ENCODE results near the gene TCEAL5.
A peak's percentile ranks its signal among the peaks of the same experiment; 100 is the strongest.
"Not testable (repeated sequence)": the region's sequence is repeated elsewhere in the genome, so short reads cannot be mapped to it uniquely, and the experiment has no call there.

The TCEAL5 gene, protein sequence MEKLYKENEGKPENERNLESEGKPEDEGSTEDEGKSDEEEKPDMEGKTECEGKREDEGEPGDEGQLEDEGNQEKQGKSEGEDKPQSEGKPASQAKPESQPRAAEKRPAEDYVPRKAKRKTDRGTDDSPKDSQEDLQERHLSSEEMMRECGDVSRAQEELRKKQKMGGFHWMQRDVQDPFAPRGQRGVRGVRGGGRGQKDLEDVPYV

DNA sequence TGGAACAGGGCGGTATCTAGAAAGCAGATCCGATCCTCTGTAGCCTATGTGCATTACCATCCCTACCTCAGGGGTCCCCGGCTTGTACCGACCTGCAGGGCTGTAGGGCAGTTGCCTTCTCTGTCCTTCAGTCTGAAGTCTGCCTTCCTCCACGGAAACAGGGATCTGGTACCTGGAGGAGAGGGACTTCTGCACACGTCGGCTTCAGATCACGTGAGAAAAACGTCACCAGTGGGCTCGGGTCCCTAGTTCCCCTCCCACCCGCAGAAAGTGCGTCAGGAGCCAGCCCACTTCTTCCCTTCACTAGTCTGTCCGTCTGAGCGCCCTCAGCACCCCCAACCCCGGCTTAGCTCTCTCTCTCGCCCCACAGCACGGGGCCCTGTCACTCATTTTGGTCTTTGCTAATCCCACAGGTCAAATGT is at the start of gene TCEAL5:
Gene TCEAL5, minus strand, starts transcription at position 170 of the 422 bp plus-strand sequence. CDS start 2,187 bp downstream, outside the sequence.
- DNase-seq: no peak

DNA sequence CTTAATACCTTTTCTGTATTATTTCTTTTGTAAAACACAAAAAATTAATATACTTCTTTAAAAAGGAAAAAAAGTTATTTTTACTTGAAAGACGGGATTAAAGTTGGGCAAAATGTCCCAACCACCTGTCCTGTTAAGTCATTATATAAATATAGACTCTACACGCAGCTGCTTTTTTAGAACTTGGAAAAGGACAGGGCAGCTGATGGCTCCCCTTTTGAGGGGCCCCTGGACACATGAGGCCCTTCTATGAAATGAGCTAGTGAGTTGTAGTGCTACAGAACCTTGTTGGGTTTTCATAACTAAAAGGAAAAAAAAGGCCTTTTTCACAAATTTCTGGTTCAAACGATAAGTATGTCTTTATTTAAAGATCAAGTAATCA is 34.8 kb upstream of the TCEAL5 start:
- no peak for DNase-seq

DNA sequence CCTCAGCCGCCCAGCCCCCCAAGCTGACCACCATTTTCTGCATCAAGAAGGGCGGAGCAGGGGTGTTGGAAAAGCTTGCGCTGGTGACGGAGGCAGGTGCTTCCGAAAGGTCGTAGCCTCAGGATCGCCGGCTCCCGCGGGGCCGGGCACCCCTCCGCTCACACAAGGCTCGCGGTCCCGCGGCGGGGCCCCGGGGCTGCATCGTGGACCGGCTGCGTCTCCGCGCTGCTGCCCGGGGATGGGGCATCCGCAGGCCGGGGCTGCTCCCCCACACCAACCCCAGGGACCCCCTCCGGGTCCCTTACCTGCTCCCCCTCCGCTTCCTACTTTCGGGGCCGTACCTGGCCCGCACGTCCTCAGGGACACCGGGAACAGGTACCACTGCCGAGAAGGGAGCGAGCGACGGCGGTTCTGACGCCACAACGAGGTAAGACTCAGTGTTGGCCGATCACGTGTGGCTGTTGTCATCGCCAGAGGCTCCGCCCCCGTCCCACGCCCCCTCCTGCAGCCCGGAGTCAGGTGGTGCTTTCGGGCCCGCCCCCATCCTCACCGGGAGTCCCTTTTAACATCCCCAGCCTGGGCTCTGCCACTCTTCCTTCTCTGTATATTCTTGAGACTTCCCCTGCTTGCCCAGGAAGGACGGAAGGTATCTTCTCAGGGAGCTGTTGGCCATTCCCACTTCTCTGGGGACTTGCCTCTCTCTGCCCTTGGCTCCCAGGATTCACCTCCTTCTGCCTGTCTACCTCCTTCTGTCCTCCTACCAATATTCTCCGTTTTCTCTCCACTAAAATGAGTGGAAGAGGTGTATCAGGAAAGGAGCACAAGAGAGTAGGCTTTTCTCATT is 34.2 kb upstream of the TCEAL5 start, which contains the start of gene BEX2:
Gene BEX2, minus strand, starts transcription at position 436 of the 844 bp plus-strand sequence. CDS start 1,014 bp downstream, outside the sequence.
- peak; percentile 20 for DNase-seq

DNA sequence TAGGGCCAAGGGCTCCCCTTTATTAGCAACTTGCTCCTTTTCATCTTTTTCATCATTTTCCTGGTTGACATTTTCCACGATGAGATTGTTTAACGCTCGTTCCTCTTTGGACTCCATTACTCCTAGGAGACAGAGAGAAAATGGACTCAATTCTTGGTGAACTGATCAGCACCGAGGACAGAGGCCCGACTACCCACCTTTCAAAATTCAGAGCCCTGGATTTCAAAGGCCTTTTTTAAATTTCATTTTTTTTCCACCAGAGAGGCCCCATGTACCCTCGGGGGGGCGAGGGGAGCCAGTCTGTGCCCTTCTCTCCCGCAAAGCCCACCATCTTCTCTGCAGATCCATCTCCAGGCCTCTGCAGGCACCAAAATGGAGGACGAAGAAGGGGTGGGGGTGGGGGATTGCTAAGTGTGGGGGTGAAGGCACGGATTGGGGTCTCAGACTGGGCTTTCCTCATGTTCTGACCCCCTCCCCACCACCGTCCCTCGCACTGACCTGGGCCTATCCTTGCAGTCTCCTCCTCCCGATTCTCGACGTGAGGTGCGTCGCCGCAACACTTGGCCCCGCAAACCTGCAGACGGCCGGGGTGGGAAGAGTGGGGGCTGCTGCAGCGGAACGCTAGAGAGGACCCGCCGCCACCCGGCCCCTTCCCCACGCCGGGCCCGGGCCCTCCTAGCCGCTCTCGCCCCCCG is 33.5 kb upstream of the TCEAL5 start:
- no peak for DNase-seq

DNA sequence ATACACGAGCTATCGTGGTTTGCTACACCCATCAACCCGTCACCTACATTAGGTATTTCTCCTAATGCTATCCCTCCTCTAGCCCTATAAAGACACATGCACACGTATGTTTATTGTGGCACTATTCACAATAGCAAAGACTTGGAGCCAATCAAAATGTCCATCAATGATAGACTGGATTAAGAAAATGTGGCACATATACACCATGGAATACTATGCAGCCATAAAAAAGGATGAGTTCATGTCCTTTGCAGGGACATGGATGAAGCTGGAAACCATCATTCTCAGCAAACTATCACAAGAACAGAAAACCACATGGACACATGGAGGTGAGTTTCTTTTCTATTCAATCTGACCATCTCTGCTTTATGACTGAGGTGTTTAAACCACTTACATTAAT is 29.1 kb upstream of the TCEAL5 start:
- DNase-seq: not testable (repeated sequence)

DNA sequence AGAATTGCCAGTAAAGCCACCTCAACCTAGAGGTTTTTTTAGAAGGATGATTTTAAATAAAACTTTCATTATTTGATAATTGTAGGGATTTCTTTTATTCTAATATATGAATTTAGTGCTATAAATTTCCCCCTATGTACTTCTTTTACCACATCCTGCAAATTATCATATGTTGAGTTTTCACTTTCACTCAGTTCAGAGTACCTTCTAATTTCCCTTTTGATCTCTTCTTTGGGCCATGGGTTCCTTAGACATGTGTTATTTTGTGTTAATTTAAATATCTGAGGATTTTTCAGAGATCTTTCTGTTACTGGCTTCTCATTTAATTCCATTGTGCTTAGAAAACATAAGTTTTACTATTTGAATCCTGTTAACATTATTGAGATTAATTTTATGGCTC is 28.2 kb upstream of the TCEAL5 start:
- no peak for DNase-seq

DNA sequence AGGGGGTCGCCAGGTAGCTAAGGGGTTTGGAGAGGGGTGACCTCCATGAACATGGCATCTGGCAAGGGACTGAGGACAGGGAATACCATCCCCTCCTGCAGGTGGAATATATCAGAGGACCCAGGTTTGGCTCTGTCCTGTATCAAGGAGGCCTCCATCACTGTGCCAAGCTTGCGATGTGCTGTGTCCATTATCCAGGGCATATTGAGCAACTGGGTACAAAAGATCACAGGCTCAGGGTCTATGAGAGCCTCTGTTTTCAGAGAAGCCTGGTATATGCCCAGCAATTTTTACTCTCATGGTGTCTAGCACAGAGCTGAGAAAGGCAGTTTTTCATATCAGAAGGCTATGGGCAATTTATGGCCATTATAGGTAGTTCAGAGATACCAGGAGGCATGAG is 16.6 kb upstream of the TCEAL5 start:
- no peak for DNase-seq

DNA sequence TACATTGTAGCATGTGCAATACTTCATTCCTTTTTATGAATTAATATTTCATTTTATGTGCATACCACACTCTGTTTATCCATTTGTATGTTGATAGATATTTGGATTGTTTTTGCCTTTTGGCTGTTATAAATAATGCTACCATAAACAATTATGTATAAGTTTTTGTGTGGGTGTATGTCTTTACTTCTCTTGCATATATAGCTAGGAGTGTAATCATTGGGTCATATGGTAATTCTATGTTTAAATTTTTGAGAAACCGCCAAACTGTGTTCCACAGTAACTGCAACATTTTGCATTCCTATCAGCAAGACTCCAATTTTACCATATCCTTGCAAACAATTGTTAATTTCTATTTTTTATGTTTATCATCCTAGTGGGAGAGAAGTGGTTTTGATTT is 3.1 kb upstream of the TCEAL5 start:
- DNase-seq: no peak

DNA sequence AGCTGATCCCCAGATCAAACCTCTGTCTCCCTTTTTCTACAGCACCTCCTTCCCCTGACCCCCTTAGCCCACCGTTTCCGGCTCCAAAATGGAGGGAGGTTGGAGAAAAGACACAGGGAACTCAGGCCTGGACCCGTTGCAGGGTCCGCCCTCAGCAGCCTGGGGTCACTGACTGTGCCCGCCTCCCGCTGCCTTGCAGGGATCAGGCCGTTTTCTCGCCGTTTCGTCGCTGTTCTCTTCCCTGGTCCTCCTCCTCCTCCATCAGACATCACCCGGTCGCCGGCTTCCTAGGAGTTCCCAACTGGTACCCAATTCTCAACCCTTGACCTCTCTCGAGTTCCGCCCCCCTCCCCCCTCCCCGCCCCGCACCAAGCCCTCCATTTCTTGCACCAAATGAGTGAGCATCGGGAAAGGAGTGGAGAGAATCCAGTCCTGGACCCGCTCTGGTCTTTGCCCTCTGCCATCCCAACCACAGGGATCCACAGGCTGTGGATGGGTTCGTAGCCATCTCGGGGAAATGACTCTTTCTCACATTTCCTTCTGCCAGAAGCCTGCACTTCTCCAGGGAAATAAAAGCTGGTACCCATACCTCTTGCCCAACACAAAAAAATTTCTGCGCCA is 493 bp downstream of the TCEAL5 start:
- DNase-seq: no peak

DNA sequence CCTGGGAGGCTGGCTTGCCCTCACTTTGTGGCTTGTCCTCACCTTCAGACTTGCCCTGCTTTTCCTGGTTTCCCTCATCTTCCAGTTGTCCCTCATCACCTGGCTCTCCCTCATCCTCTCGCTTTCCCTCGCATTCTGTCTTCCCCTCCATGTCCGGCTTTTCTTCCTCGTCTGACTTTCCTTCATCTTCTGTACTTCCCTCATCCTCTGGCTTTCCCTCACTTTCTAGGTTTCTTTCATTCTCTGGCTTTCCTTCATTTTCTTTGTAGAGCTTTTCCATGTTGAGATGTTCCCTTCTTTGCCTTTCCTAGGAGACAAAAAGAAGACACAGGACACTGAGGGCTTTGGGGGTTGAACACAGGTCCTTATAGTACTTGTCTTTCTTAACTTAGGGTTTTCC is 2.3 kb downstream of the TCEAL5 start:
- DNase-seq: no peak

DNA sequence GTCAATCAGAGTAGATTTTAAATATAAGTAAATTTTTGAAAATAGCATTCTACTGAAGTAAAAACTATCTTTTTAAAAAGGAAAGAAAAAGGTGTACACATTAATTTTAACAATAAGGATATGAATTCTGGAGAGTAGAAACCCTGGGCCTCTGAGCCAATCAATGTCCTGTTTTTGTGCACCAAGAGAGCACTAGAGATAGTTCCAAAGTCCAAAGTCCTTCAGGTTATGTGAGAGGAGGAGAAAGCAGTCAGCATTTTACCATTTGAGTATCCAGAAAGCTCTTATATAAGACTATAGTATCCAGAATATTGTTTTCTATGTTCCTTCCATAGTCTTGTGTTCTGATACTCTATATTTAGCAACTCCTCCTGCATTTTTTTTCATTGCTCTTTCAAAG is 18.3 kb downstream of the TCEAL5 start:
- DNase-seq: no peak

DNA sequence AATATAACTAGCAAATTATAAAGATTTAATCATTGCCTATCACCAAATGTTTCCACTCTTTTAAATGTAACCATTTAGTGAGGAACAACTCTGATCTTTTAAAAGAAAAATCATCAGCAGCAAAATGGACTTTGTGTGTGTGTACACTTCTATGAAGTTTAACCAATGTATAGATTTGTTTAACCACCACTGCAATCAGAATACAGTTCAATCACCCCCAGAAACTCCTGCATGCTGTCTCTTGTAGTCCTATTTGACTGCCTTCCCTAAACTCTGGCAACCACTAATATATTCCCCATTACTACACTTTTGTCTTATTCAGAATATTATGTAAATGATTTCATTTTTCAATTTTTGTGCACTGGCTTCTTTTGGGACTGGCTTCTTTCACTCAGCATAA is 19.9 kb downstream of the TCEAL5 start:
- no peak for DNase-seq

DNA sequence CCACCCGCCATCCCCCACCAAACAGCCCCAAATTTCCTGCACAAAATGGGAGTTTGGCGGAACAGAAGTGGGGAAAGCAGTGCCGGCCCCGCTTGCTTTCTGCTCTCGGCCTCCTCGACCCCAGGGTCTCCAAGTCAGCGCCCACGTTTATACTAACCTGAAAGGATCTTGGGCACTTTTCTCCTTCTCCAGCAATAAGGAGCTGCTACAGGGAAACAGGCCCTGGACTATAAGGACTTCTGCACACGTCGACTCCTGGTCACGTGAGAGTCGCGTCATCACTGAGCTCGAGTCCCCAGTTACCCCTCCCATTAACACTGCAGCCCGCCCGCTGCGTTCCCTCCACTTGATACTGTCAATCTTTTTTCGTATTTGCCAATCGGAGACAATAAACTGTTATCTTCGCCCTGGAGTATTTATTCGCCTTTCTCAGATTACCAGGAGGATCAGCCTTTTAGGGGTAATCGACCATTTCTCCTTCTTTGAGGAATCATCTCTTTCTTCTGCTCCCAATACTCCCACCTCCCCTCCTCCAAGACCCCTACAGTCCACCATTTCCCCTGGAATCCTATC is 21.5 kb downstream of the TCEAL5 start, which contains the start of gene TCEAL8:
Gene TCEAL8, minus strand, starts transcription at position 235 of the 573 bp plus-strand sequence. CDS start 1,176 bp downstream, outside the sequence.
- DNase-seq: peak; percentile 61

DNA sequence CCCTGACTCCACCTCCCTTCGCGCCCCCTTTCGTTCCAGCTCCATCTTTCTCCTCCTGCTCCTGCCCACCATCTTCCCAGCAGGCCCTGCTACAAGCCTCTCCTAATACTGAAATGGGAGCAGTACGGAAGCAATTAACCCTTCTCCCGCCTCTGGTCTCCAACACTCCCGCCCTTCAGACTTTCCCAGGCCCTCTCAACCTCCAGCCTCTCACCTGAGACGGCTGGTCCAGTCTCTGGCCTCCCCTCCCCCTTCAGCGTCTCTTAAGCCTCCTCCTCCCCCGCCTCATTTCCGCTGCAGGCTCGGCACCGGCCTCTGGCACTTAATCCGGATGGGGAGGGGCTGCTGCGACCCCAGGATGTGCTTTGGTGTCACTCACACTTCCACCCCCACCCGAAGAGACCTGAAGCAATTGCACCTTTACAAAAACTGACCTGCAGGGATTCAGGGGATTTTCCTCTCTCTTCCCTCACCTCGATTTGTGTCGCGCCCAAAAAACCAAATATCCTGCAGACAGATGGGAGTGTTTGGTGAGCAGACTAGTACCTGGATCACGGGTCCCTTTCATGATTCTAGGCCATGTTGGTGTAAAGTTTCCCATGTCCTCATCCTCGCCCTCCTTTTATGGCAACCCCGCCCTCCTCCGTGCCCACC is 22.3 kb downstream of the TCEAL5 start:
- DNase-seq: no peak

DNA sequence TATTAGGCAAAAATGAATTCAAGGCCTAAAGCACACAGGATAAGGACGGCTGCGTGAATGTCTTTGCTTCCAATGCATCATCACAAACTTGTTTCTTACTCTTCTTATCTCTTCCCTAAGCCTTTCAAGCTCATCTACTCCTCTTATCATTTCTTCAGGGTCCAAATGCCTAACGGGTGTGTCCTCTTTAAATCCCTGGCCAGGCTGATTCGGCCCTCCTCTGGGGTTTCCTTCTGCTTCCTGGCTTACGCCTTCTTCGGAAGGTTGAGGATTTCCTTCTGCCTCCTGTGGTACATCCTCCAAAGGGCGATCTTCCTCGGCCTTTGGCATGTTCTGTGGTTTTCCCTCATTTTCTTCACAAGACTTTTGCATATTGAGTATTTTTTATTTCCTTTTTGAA is 22.9 kb downstream of the TCEAL5 start:
- DNase-seq: no peak

DNA sequence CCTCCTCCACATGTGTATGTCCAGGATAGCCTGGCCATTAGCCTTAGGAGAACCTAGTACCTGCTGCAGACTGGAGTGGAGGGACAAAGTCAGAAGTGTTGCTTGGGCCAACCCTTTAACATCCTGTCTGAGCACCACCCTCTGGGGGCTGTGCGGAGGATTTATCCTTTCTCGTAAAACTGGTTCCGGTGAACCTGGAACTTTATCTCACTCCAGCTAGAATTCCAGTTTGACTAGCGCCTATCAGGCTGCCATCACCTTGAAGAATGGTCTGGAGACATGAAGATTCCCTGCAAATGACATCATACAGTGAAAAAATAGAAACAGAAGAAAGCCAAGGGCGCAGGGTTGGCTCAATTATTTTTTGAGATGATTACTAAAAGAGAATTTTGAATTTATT is 25.6 kb downstream of the TCEAL5 start:
- no peak for DNase-seq

DNA sequence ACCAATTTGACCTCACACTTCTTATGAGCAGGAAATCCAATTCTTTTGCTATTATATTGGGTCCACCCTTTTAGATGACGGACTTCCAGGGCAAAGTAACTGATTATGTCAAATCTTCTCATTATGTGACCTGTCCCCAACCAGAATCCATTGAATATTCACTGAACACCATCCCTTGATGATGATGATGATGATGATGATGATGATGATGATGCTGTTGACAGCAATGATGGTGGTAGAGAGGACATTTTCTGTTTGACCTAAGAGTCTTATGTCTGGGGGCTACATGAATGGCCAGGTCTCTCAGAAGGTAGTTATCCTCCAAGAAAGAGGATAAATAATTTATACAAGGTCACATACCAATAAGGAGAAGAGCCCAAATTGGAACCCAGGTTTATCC is 26.7 kb downstream of the TCEAL5 start:
- no peak for DNase-seq

DNA sequence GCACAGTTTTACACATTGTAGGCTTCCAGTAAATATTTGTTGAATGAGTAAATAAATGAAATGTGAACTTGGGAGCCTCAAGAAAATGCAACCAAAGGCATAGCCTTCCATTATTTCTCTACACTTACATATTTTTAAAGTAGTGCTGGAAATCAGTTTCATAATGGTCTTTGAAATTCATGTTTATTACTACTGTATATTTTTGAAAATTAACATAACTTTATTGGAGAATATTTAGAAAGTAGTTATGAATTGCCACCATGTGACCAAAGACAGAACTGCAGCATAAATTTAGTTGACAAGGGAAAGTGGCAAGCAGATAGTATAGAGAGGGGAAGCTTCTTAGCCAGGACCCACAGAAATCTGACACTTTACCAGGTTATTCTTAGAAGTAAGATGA is 28.0 kb downstream of the TCEAL5 start:
- no peak for DNase-seq

DNA sequence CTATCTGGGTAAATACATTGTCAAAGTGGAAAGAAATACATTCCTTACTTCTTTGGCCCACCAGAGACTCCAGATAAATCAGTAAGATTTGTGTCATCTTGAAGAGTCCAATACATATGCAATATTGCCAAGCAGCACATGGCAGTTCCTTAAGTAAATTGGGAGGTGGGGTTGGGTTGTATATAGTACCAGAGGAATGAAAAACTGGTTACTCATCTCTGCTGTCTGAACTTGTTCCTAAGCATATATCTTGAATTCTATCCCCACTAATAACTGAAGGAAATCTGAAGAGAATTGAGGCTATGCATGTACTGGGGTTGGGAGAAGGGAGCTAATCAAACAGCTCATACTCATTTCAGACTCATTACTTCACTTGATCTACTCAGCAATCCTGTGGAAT is 36.4 kb downstream of the TCEAL5 start:
- DNase-seq: no peak

DNA sequence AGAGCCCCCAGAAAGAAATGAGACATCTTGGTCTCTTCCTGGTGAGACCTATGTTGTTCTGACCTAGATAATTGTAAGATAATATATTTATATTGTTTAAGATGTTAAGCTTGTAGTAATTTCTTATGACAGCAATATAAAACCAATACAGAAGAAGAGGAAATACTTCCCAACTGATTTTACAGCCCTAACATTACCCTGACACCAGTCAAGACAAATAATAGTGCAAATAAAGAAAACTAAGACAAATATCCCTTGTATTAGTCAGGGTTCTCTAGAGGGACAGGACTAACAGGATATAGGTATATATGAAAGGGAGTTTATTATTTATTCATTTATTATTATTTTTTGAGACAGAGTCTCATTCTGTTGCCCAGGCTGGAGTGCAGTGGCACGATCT is 40.3 kb downstream of the TCEAL5 start:
- no peak for DNase-seq

DNA sequence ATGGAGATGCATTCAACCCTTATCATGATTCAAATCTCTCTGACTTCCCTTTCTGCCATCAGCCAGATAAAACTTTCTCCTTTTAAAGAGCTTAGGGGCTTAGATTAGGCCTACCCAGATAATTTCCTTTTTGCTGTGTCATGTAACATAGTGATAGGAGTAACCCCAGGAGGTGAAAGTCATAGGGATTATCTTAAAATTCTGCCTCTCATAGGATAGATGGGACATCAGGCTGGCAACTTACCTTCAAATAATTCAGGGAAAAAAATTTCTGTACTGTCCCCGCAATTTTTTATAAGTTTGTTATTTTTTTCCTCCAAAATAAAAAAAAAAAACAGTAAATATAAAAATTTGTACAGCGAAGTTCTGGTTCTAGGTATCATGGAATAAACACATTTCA is 40.9 kb downstream of the TCEAL5 start:
- DNase-seq: not testable (repeated sequence)

DNA sequence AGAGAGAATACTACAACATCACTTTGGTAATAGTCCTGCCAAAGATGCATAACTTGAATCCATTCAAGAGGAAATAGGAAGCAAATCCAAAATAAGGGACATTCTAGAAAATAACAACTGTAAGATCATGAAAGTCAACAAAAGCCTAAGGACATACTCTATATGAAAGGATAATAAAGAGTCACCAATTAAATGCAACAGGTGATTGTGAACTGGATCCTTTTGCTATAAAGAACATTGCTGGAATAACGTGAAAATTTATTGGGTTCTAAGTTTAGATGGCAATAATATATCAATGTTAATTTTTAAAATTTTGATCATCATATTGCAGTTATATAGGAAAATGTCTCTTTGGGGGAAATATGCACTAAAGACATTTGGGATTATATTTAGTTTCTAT is 41.7 kb downstream of the TCEAL5 start:
- no peak for DNase-seq

All from DMS 273 treated with DMSO at 0.1 percent for 48 hours (cell line).